ENCODE results near the gene S1PR5. TPM values are rescaled to one million over a fixed set of nuclear protein-coding genes. Genes with fewer than 3 reads are reported as not detected.

The S1PR5 gene
- total and polyA plus RNA-seq, 2 of the 8 experiments (the other 6 are each of a cell fraction or from before 2014, with no cell fraction given), result 2.4 to 8.6 TPM

GRCh38 chr19:10497371-10497770 lies 19.9 kb downstream of the S1PR5 start (continued):
- TF ChIP-seq CTCF (IDR thresholded peaks at IDR 0.05; ENCODE audit: control extremely low read depth in 1 of 3, insufficient read depth in 1 of 3, low read depth in 1 of 3, low read length in 3 of 3), result no peak
- TF ChIP-seq PHF8 (conservative IDR thresholded peaks at IDR 0.05; ENCODE audit: low read depth, low read length), result no peak

All from H1 (cell line).